Measurements from ENCODE around the gene KLHL26. TPM values are rescaled to one million over a fixed set of nuclear protein-coding genes. Genes with fewer than 3 reads are reported as not detected.

The KLHL26 gene
- total RNA-seq, 1 donor from 2014 or later = 8.3 TPM

DNA sequence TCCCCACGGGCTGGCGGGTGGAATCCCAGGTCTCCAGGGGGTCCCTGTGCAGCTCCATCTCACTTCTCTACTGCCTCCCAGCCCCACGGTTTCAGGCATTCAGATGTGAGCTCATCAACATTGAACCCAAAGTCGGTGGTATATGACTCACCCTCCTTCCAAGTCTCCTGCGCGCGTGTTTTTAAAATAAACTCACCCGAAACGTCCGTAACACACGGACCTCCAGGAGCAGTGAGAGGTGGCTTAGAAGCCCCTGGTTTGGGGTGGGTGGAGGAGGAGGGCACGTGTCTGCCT, 32.6 kb downstream of the KLHL26 start:
- H3K27me3 ChIP-seq = no peaks in the 10 kb centered on the region
- TF ChIP-seq POLR2A (IDR thresholded peaks at IDR 0.05) = no peak
- TF ChIP-seq, protein P1, sequence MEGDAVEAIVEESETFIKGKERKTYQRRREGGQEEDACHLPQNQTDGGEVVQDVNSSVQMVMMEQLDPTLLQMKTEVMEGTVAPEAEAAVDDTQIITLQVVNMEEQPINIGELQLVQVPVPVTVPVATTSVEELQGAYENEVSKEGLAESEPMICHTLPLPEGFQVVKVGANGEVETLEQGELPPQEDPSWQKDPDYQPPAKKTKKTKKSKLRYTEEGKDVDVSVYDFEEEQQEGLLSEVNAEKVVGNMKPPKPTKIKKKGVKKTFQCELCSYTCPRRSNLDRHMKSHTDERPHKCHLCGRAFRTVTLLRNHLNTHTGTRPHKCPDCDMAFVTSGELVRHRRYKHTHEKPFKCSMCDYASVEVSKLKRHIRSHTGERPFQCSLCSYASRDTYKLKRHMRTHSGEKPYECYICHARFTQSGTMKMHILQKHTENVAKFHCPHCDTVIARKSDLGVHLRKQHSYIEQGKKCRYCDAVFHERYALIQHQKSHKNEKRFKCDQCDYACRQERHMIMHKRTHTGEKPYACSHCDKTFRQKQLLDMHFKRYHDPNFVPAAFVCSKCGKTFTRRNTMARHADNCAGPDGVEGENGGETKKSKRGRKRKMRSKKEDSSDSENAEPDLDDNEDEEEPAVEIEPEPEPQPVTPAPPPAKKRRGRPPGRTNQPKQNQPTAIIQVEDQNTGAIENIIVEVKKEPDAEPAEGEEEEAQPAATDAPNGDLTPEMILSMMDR (IDR thresholded peaks at IDR 0.05) = no peak
- no peak for TF ChIP-seq POLR2AphosphoS5 (IDR thresholded peaks at IDR 0.05; ENCODE audit: insufficient read depth in 1 of 2, low read depth in 1 of 2)
- H3K9me3 ChIP-seq = no peaks in the 10 kb centered on the region
- peaks cover 0 to 13% of the 10 kb centered on the region in 2 donors for H3K36me3 ChIP-seq
- no peak overlapping the region for H3K27ac ChIP-seq
- H3K4me1 ChIP-seq = peaks cover 6% of the 10 kb centered on the region
- no peak for DNase-seq (ENCODE audit: extremely low spot score in 2 of 2)
- intact Hi-C loops (cut with DNase I) = no loop called here
- H3K4me3 ChIP-seq = no peak overlapping the region

DNA sequence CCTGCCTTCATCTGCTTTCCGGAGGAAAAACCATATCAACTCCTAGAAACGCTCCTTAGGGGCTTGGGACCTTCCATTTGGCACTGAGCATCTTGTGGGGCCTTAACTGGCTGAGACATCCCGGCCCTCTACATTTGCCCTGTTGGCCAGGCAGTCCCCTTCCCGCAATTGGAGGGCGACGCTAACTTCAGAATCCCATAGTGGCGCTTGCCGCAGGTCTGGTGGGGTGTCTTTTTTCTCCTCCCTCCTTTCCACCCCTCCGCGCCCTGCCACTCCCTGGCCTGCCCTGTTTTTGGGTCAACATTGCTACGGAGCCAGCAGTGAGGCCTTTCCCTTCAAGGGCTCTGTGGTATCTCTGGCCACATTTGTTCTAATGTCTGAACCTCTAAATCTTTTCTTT, 33.1 kb downstream of the KLHL26 start:
- Histone ChIP-seq H3K4me3 (no peak overlapping the region), H3K27me3 (no peaks in the 10 kb centered on the region), H3K27ac (no peak overlapping the region), H3K36me3 (peaks cover 0 to 13% of the 10 kb centered on the region in 2 donors), H3K9me3 (no peaks in the 10 kb centered on the region), H3K4me1 (peaks cover 6% of the 10 kb centered on the region)
- intact Hi-C loops (cut with DNase I) = loop anchor here (10.0 kb wide), 2 partner anchors 75 to 225 kb away; no protein-coding TSS in a partner anchor
- no peak for TF ChIP-seq POLR2AphosphoS5 (IDR thresholded peaks at IDR 0.05; ENCODE audit: insufficient read depth in 1 of 2, low read depth in 1 of 2)
- TF ChIP-seq, protein P1 (IDR thresholded peaks at IDR 0.05) = no peak
- TF ChIP-seq POLR2A (IDR thresholded peaks at IDR 0.05) = no peak
- no peak for DNase-seq (ENCODE audit: extremely low spot score in 2 of 2)

DNA sequence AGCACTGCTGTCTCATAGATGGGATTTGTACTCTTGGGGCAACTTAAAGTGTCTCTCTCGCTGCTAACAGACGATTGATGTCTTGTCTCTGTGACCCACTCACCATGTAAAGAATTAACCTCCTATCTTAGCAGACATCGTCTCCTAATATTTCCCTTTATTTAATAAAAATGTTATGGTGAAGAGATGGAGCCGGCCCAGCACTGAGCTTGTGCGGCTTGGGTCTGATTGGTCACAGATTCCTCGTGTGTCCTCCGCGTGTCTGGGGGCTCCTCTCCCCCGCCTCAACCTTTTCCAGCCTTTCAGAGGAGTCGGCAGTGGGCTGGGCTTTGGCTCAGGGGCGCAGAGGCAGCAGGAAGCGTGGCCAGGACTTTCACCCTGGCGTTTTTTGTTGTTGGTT, 33.5 kb downstream of the KLHL26 start:
- Histone ChIP-seq H3K4me1 (peaks cover 6% of the 10 kb centered on the region), H3K9me3 (no peaks in the 10 kb centered on the region), H3K27ac (no peak overlapping the region), H3K4me3 (no peak overlapping the region), H3K36me3 (peaks cover 0 to 13% of the 10 kb centered on the region in 2 donors), H3K27me3 (no peaks in the 10 kb centered on the region)
- TF ChIP-seq, protein P1 (IDR thresholded peaks at IDR 0.05) = no peak
- TF ChIP-seq POLR2A (IDR thresholded peaks at IDR 0.05) = no peak
- DNase-seq (ENCODE audit: extremely low spot score in 2 of 2) = no peak
- intact Hi-C loops (cut with DNase I) = loop anchor here (10.0 kb wide), 2 partner anchors 76 to 226 kb away; no protein-coding TSS in a partner anchor

DNA sequence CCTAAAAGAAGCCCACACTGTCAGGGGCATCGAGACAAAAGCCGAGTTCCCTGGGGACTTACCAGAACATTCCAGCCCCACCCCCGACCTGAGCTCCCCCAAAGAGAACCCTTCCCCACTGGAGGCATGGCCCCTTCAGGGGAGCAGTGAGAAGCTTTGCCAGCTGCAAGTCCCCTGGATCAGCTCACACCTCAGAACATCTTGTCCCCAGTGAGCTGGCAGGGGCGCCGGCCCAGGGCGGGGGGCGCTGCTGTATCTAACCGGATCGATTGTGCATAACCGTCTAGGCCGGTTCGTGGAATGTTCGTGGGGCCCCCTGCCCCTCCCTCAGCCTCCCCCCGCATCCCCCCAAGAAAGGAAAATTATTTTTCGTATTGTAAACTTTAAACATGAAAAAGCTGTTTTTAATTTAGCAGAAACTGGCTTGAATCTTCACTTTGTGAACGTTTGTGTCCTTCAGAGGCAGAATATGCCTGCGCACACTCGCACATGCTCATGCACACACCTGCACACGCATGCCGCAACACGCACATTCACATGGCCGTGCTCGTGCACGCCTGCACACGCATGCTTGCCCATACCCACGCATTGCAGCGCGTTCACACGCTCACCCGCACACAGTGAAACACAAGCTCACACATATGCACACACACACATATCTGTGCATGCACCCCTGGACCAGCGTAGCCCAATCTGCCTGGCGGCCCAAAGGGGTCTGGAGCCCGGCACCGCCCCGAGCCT, 34.6 kb downstream of the KLHL26 start:
- no peak for DNase-seq (ENCODE audit: extremely low spot score in 2 of 2)
- H3K4me1 ChIP-seq = peaks cover 6% of the 10 kb centered on the region
- no peaks in the 10 kb centered on the region for H3K27me3 ChIP-seq
- no peak overlapping the region for H3K4me3 ChIP-seq
- no peak overlapping the region for H3K27ac ChIP-seq
- intact Hi-C loops (cut with DNase I) = loop anchor here (10.0 kb wide), 2 partner anchors 77 to 227 kb away; no protein-coding TSS in a partner anchor
- peaks cover 0 to 13% of the 10 kb centered on the region in 2 donors for H3K36me3 ChIP-seq
- no peaks in the 10 kb centered on the region for H3K9me3 ChIP-seq
- TF ChIP-seq POLR2A (IDR thresholded peaks at IDR 0.05) (no peak), POLR2AphosphoS5 (IDR thresholded peaks at IDR 0.05; ENCODE audit: insufficient read depth in 1 of 2, low read depth in 1 of 2) (no peak)
- TF ChIP-seq, protein P1 (IDR thresholded peaks at IDR 0.05) = no peak

DNA sequence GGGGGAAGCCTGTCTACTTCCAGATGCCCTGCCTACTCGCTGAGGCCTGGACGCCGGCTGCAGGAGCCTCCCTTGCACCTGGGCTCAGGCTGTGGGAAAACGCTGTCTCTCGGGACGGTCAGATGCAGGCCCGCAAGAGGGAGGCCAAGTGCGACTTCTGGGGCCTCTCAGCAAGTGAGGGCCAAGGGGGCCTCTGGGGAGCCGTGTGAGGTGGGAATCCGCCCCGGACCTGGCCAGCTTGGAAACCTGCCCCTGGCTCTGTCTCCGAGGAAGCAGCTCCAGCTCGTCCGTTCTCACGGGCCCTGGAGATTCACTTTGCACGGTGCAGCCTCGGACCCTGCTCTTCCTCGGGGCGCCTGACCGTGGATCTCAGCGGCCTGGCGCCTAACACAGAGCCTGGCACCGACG, 35.2 kb downstream of the KLHL26 start:
- H3K27ac ChIP-seq = peak overlapping the region; percentile 44
- DNase-seq (ENCODE audit: extremely low spot score in 2 of 2) = no peak
- H3K9me3 ChIP-seq = no peaks in the 10 kb centered on the region
- TF ChIP-seq, protein P1 (IDR thresholded peaks at IDR 0.05) = no peak
- H3K27me3 ChIP-seq = no peaks in the 10 kb centered on the region
- H3K4me3 ChIP-seq = no peak overlapping the region
- peaks cover 0 to 13% of the 10 kb centered on the region in 2 donors for H3K36me3 ChIP-seq
- H3K4me1 ChIP-seq = peaks cover 7% of the 10 kb centered on the region
- intact Hi-C loops (cut with DNase I) = loop anchor here (10.0 kb wide), 2 partner anchors 77 to 227 kb away; no protein-coding TSS in a partner anchor

Measured in vagina (tissue), 2 donors.